ENCODE data around the gene VCPKMT. TPM values are rescaled to one million over a fixed set of nuclear protein-coding genes. Genes with fewer than 3 reads are reported as not detected.

Gene VCPKMT
- total RNA-seq, 1 experiment from 2014 or later: 6.5 TPM

GRCh38 chr14:50122291-50122690 lies 5.9 kb upstream of the VCPKMT start:
- H3F3A ChIP-seq (ENCODE audit: insufficient read depth, low read depth): peaks cover 6% of the 10 kb centered on the region; the same call in 1 of the 2 replicates
- no peak overlapping the region for H3K4me3 ChIP-seq
- no TSS peak for BruUV-seq (replicated peaks)
- H3K36me3 ChIP-seq (ENCODE audit: low read depth): no peaks in the 10 kb centered on the region
- DNase-seq: no peak
- intact Hi-C loops (cut with micrococcal nuclease; ENCODE audit: unreplicated experiment): no loop called here
- H3K4me2 ChIP-seq: no peak overlapping the region
- no peak overlapping the region for H3K27ac ChIP-seq
- H4K20me1 ChIP-seq (ENCODE audit: insufficient read depth): no peaks in the 10 kb centered on the region
- H3K27me3 ChIP-seq (ENCODE audit: insufficient read depth, low read depth): no peaks in the 10 kb centered on the region
- 0 out of 2 replicates have a peak, but pooled peaks cover under 1% of the 10 kb centered on the region for H3K4me1 ChIP-seq (replicated peaks; ENCODE audit: insufficient read depth)
- no peak overlapping the region for H2AFZ ChIP-seq
- ChIA-PET POLR2A (ENCODE audit: unreplicated experiment) (no interaction called here), CTCF (interaction anchor here (0.6 kb wide), 1 partner anchor 8 kb away, joined by 3 read pairs; no protein-coding TSS in a partner anchor)
- no peaks in the 10 kb centered on the region for H3K9me3 ChIP-seq (ENCODE audit: insufficient read depth, low read depth)
- no peaks in the 10 kb centered on the region for H3K9me2 ChIP-seq (ENCODE audit: insufficient read depth)
- no peaks in the 10 kb centered on the region for H3K79me2 ChIP-seq (ENCODE audit: low read depth)
- TF ChIP-seq EZH2 (IDR thresholded peaks at IDR 0.05; ENCODE audit: low read depth) (no peak), CTCF (conservative IDR thresholded peaks at IDR 0.05) (no peak)

- peaks cover 6% of the 10 kb centered on the region; the same call in 1 of the 2 replicates for H3F3A ChIP-seq (ENCODE audit: insufficient read depth, low read depth)
- no peaks in the 10 kb centered on the region for H3K9me2 ChIP-seq (ENCODE audit: insufficient read depth)
- H3K9me3 ChIP-seq (ENCODE audit: insufficient read depth, low read depth): no peaks in the 10 kb centered on the region
- H3K27me3 ChIP-seq (ENCODE audit: insufficient read depth, low read depth): no peaks in the 10 kb centered on the region
- H3K4me1 ChIP-seq (replicated peaks; ENCODE audit: insufficient read depth): peaks cover 8% of the 10 kb centered on the region
- no peak overlapping the region for H2AFZ ChIP-seq
- no peak for TF ChIP-seq CTCF (conservative IDR thresholded peaks at IDR 0.05)
- TF ChIP-seq EZH2 (IDR thresholded peaks at IDR 0.05; ENCODE audit: low read depth): no peak
- ChIA-PET CTCF (interaction anchor here (0.6 kb wide), 1 partner anchor 7 kb away, joined by 3 read pairs; no protein-coding TSS in a partner anchor), POLR2A (ENCODE audit: unreplicated experiment) (no interaction called here)
- BruUV-seq (replicated peaks): no TSS peak
- H3K27ac ChIP-seq: no peak overlapping the region
- no peaks in the 10 kb centered on the region for H3K36me3 ChIP-seq (ENCODE audit: low read depth)
- no peak overlapping the region for H3K4me3 ChIP-seq
- H4K20me1 ChIP-seq (ENCODE audit: insufficient read depth): no peaks in the 10 kb centered on the region
- H3K79me2 ChIP-seq (ENCODE audit: low read depth): no peaks in the 10 kb centered on the region
- intact Hi-C loops (cut with micrococcal nuclease; ENCODE audit: unreplicated experiment): no loop called here
- no peak overlapping the region for H3K4me2 ChIP-seq
- no peak for DNase-seq
Observed at GRCh38 chr14:50121486-50121885, 5.1 kb upstream of the VCPKMT start.

GRCh38 chr14:50117456-50117855 lies 1.1 kb upstream of the VCPKMT start:
- Histone ChIP-seq H3K9me3 (ENCODE audit: insufficient read depth, low read depth) (no peaks in the 10 kb centered on the region), H3K36me3 (ENCODE audit: low read depth) (peaks cover 12% of the 10 kb centered on the region), H3K27ac (no peak overlapping the region), H3K9me2 (ENCODE audit: insufficient read depth) (no peaks in the 10 kb centered on the region), H3K27me3 (ENCODE audit: insufficient read depth, low read depth) (no peaks in the 10 kb centered on the region), H4K20me1 (ENCODE audit: insufficient read depth) (no peaks in the 10 kb centered on the region), H3K4me1 (replicated peaks; ENCODE audit: insufficient read depth) (peaks cover 22% of the 10 kb centered on the region), H2AFZ (no peak overlapping the region), H3F3A (ENCODE audit: insufficient read depth, low read depth) (peaks cover 9% of the 10 kb centered on the region), H3K79me2 (ENCODE audit: low read depth) (peaks cover 25% of the 10 kb centered on the region), H3K4me3 (no peak overlapping the region), H3K4me2 (no peak overlapping the region)
- ChIA-PET POLR2A (ENCODE audit: unreplicated experiment) (no interaction called here), CTCF (no interaction called here)
- DNase-seq: no peak
- no TSS peak for BruUV-seq (replicated peaks)
- intact Hi-C loops (cut with micrococcal nuclease; ENCODE audit: unreplicated experiment): loop anchor here (5.0 to 10.0 kb wide), 3 partner anchors 115 to 657 kb away; partner anchors contain the start of genes MAP4K5 and SOS2
- no peak for TF ChIP-seq CTCF (conservative IDR thresholded peaks at IDR 0.05)
- no peak for TF ChIP-seq EZH2 (IDR thresholded peaks at IDR 0.05; ENCODE audit: low read depth)

Measured in PC-9 (cell line).